GM19351 (cell line): ENCODE data around the gene MCM7.

Source experiments
- ATAC-seq: cut with Tn5 transposase; IDR thresholded peaks from one replicate; pipeline ENCODE4 v1.9.1; 2021; ENCODE audit warnings: mild to moderate bottlenecking, moderate library complexity; ENCODE audit not compliant: unreplicated experiment

The MCM7 gene

DNA sequence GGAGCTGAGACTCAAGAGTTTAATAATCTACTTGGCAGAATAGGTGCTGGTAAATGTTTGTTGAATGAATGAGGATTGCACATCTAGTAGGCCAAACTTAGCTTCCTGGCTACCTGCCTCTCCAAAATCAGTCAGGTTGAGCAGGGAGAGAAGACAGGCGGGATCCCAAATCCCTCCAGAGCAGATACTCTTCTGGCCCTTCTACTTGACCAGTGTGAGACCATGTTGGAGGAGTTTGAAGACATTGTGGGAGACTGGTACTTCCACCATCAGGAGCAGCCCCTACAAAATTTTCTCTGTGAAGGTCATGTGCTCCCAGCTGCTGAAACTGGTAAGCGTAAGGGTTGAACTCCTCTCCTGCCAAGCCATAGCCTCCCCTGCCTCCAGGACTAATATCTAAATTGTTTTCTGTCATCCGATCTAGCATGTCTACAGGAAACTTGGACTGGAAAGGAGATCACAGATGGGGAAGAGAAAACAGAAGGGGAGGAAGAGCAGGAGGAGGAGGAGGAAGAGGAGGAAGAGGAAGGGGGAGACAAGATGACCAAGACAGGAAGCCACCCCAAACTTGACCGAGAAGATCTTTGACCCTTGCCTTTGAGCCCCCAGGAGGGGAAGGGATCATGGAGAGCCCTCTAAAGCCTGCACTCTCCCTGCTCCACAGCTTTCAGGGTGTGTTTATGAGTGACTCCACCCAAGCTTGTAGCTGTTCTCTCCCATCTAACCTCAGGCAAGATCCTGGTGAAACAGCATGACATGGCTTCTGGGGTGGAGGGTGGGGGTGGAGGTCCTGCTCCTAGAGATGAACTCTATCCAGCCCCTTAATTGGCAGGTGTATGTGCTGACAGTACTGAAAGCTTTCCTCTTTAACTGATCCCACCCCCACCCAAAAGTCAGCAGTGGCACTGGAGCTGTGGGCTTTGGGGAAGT is 23.4 kb upstream of the MCM7 start:
- no peak for ATAC-seq

DNA sequence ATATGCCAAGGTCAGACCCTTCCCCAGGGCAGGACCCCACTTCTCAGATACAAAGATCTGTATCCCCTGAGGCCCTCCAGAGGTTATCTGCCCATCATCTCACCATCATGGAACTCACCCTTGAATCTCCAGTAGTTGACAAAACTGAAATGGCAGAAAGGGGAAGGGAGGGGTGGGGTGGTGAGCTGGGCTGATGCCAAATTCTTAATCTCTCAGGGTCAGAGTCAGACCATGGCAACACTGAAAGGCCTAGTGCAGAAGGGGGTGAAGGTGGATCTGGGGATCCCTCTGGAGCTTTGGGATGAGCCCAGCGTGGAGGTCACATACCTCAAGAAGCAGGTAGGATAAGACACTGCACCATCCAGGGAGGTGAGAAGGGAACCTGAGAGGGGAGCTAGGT is 21.4 kb upstream of the MCM7 start:
- no peak for ATAC-seq

DNA sequence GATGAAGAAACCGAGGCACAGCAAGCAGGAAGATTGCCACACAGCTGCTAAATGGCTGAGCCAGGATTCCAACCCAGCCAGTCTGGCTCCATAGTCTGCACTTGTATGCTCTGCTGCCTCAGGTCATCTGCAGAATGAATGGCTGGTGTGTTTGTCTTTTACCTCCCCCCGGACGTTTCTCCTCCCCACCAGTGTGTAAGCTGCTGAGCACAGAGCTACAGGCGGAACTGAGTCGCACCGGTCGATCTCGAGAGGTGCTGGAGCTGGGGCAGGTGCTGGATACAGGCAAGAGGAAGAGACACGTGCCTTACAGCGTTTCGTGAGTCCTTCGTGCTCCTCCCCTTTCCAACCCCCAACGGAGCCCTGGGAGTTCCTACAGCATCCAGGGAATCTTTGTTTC is 20.9 kb upstream of the MCM7 start:
- ATAC-seq, result no peak

DNA sequence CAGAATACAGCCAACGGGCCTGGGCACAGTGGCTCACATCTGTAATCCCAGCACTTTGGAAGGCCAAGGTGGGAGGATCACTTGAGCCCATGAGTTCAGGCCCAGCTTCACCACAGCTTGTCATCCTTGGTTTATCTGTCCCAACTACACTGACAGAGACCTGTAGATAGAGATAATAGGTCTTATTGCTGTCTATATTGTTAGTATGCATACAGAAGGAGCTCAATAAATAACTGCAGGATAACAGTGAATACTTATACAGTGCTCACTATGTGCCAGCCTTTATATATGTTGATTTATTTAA is 19.5 kb upstream of the MCM7 start:
- ATAC-seq, result no peak

DNA sequence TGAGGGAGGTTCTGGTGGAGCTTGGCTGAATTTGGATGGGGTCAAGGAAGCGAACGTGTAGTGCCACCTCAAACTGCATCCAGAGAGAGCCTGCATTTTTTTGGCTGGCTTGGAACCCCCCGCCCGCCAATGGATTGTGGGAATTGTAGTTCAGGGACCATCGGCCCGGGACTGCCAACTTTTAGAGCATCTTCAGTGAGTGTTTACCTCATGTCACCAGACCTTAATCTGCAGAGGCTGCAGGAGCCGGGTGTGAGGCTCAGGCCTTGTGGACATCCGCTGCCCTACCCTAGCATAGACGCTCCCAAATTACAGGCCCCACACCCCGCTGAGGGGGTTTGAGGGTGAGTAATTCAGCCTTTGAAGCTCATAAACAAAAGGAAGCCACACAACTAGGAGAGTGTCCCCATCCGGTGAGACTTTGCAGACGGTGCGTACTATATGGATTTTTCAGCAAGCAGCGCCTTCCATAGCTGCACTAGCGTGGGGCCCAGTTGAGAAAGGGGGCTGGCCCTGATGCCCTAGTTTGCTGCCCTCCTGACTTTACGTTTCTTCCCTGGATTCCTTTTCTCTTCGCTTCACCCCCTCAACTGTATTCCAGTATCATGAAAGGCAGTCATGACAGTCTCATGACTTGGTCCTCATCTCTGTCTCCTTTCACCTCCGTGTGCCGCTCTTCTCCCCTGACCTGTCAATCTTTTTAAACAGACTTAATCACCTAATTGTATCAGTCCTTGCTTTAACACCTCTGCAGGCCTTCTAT is 19.0 kb upstream of the MCM7 start:
- ATAC-seq, result peak; percentile 34

DNA sequence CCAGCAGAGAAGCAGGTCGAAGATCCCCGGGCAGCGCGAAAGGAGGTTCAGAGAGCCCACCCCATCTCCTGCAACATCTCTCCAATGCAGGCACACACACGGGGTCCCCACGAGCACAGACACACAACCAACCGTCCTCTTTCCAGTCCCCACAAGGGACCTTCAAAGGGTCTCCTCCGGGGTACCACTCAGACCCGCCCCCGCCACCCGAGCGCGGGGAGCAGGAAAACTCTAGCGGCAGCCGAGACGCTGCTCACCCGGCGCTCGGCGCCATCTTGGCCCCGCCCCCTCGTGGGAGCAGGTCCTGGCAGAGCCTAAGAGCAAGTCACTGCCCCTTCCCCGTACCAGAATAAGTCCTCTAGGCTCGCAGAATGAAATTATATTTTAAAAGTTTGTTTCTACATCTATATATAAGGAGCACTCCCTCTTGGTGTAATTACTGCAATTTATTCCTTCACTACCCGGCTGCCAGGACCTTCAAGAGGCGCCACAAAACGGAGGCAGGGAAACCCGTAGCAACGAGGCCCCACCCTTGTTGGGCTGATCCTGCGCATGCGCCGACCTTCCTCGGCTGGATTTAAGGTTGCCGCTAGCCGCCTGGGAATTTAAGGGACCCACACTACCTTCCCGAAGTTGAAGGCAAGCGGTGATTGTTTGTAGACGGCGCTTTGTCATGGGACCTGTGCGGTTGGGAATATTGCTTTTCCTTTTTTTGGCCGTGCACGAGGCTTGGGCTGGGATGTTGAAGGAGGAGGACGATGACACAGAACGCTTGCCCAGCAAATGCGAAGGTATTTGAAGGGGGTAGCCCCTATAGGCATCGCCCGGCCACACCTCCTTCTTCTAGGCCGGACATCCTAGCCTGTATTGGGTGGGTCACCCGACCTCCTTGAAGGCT is 18.1 kb upstream of the MCM7 start, which contains the start of the genes CNPY4 and TAF6:
Gene CNPY4, plus strand, starts transcription at position 563 of the 898 bp plus-strand sequence. Its CDS starts 111 bp downstream, at position 674.
Gene TAF6, minus strand, starts transcription at position 287 of the 898 bp plus-strand sequence. CDS start 5,149 bp downstream, outside the sequence.
- ATAC-seq, result peak; percentile 78

DNA sequence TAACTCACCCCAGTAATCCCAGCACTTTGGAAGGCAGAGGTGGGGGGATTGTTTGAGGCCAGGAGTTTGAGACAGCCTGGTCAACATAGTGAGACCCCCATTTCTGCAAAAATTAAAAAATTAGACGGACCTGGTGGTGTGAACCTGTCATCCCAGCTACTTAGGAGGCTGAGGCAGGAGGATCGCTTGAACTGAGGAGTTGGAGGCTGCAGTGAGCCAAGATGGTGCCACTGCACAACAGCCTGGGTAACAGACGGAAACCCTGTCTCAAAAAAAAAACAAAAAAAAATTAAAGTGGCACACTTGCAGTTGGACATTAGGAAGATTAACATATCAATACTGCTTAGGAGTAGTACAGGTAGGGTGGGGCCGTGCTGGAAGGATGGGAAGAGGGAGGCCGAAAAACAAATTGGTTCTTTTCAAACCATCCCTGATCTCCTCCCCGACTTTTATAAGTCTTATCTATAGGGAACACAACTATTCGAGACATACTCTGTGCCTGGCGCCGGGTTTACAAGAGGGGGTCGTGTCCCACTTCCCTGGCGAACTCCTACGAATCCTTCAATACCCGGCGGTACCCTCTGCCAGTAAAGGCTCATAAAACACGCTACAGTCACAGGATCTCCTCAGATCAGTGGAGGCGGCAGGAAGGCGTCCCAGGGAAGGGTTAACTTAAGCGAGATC is 17.3 kb upstream of the MCM7 start:
- ATAC-seq, result no peak

DNA sequence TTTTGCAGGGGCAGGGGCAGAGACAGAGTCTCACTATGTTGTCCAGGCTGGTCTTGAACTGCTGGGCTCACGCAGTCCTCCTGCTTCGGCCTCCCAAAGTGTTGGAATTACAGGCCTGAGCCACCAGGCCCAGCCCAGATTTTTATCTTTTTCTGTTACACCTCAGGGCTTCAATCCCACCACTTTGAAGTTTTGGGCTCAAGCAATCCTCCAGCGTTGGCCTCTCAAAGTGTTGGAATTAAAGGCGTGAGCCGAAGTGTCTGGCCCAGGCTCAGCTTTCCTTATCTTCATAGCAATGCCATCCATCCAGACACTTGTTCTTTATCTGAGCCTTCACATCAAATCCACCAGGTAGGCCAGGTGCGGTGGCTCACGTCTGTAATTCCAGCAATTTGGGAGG is 13.8 kb upstream of the MCM7 start:
- no peak for ATAC-seq

DNA sequence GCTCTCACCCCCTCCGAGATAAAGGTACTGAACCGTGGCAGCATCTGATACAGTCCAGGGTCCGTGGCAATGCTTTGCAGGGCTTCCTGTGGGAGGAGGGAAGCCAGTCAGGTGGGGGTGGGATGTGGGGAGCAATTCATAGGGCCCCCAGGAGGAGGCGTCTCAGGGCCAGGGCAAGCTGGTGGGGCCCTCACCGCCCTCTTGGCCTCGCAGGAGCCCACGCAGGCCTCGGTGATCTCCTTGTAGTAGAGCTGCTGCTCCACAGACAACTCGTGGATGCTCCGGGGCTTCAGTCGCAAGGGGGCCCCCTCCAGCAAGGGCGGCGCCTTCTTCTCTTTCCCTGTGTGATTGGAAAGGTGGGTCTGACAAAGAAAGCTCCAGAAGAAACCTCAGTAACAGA is 10.7 kb upstream of the MCM7 start:
- no peak for ATAC-seq

DNA sequence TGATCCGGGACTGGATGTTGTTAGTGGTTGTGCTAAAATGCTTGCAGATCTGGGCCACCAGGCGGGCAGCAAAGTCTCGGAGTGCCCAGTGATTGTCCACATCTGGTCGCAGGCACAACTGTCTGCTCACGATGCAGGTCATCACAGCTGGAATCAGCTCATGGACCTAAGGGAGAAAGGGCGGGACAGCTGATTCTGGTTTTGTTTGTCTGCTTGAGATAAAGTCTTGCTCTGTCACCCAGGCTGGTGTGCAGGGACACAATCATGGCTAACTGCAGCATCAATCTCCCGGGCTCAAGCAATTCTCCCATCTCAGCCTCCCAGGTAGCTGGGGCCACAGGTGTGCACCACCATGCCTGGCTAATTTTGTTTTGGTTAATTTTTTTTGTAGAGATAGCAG is 10.0 kb upstream of the MCM7 start:
- no peak for ATAC-seq

DNA sequence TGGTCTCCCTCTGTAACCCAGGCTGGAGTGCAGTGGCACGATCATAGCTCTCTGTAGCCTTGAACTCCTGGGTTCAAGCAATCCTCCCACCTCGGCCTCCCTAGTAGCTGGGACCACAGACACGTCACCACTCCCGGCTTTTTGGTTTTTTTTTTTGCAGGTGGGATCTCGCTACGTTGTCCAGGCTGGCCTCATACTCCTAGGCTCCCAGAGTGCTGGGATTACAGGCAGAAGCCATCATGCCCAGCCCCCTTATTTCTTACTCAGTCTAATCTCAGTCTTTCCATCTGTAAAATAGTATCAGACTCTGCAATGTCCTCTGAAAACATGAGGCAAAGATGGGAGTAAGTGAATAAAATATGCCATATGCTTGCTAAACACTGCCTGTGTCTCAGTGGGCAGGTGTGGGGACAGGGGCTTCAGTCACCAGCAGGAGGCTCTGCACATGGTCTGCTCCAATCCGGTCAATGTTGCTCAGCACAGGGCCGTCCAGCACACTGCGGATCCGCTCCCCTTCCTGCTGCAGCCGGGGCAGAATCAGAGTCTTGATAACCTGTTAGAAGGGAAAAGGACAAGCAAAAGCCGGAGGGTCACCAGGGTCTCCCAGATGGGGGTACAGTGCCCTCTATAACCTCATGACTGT is 8.4 kb upstream of the MCM7 start:
- no peak for ATAC-seq

DNA sequence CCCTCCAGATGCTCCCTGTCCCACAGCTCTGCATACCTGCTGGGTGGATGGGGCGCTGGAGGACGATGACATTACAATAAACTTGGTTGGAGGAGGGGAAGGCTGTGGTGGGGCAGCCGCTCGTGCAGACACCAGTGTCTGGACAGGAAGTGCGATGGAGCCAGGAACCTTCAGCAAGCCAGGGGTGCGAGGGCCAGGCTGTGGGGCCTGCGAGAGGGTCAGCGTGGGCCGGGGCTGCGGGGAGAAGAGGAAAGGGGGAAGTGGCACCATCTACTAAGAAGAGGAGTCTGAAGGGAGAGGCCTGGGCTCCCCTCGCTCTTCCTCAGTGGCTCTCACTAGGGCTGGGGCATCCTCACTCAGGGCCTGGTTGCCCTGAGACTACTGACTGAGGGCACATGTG is 6.7 kb upstream of the MCM7 start:
- ATAC-seq, result no peak

DNA sequence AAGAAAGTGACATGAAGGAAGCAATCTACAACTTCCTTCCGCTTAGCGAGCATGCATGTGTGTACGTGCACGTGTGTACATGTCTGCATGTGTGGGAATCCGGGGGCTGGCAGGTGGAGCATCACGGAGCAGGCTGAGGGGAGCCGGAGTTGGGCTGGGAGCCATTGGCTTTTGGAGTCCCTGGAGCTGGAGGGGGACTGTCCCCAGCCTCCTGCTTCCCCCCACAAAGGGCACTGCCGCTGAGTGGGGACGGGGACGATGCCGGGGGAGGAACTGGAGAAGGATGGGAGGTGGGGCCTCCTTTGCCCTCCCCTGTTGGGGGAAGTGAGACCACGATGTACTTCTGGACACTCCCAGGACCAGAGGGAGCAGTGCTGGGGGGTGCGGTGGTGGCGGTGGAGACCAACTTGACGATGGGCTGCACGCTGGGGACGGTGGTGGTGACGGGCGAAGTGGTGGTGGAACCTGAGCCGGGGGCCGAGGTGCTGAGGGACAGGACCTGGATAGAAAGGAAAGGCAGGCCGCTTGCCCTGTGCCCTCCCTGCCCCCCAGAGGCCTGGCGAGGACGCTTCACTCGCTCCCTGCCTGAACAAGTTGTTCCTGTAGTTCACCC is 6.0 kb upstream of the MCM7 start:
- ATAC-seq, result no peak

DNA sequence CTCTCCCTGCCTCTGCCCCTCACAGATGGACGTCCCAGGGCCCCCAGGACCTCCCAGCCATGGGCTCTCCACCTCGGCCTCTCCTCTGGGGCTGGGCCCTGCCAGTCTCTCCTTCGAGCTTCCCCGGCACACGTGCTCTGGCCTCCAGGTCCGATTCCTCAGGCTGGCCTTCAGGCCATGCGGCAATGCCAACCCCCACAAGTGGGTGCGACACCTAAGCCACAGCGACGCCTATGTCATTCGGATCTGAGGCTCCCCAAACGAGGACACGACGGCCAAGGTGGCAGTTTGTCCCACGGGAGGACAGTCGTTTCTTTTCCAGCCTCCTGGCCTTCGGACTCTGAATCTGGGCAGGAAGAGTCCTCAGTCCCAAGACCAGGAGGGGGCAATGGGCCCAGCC is 5.4 kb upstream of the MCM7 start:
- ATAC-seq, result no peak

DNA sequence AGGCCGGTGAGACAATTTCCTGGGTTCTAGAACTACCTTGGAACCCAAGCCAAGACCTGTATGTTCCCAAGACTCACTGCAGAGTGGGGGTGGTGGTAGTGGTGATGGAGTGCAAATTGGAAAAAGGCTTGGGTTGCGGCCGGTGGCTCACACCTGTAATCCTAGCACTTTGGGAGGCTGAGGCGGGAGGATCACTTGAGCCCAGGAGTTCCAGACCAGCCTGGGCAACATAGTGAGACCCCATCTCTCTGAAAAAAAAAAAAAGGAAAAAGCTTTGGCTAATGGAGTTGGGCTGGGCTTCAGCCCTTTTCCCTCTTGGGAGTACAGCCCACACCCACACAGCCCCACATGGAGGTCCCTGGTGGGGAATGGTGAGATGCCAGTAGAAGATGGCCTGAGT is 4.3 kb upstream of the MCM7 start:
- no peak for ATAC-seq

DNA sequence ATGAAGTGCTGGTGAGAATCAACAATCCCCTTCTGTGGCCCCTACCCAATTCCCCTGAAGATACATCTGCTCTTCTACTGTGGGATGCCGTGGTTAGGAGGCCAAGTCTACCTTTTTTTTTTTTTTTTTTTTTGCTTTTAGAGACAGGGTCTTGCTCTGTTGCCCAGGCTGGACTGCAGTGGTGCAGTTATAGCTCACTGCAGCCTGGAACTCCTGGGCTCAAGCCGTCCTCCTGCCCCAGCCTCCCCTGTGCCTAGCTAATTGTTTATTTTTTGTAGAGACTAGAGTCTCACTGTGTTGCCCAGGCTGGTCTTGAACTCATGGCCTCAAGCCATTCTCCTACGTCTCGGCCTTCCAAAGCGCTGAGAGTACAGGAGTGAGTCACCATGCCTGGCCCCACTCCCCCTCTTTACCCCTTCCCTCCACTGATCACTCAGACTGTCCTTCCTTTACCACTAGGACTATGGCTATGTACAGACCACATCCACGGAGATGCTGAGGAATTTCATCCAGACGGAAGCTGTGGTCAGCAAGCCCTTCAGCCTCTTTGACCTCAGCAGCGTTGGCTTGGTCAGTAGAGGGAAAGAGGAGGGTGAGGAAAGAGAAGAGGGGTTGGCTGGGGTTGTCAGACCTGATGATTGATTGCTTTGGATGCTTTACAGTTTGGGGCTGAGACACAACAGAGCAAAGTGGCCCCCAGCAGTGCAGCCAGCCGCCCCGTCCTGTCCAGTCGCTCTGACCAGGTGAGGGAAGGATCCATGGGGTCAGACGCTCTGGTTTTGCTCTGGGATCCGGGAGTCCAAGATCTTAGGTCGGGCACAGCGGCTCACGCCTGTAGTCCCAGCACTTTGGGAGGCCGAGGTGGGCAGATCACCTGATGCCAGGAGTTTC is 2.0 kb upstream of the MCM7 start:
- ATAC-seq, result no peak

DNA sequence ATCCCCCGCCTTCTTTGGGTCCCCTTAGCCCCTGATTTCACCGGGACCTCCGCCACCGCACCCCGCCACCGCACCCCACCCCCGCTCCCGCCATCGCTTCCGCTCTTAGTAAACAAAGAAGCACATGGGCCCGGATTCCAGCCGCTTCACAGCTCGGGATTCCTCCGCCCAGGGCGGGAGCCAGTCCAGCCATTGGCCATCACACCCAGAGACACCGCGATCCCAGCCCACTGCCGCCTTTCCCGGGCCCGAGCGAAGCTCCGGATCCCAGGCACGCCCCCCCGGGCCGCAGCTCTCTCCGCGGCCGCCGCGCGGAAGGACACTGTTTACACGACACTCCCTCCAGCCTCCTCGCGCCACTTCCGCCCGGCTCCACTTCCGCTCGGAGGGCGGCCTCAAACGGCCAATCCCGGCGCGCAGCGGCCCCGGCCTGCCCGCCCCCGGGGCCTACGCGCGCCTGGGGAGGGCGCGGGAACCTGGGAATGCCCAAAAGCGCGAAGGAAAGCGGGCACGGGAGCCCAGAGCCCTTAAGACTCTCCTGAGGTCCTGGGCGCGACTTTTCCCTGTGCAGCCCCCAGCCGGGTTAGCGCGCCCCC is 679 bp downstream of the MCM7 start:
- ATAC-seq, result peak; percentile 65

DNA sequence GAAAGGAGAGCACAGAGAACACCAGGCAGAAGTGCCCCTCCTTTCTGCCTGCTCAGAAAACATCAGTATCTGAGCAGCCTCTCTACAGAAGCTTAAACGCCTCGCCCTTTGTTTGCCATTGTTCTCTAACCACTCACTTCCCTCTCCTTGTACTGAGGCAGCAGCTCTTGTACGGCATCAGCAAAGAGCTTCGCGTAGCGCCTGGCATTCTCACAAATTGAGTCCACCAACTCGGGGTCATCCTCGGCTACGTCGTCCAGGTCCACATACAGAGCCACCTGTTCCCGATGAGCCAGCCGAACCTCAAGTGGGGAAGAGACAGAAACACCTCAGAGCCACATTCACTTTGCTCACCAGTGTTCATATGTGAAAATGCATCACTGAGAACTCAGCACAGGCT is 1.7 kb downstream of the MCM7 start:
- ATAC-seq, result no peak
